Upper lobe of right lung (tissue), 1 donor: Measurements from ENCODE around the gene QSOX1. TPM values are rescaled to one million over a fixed set of nuclear protein-coding genes. Genes with fewer than 3 reads are reported as not detected.
A peak's percentile ranks its signal among the peaks of the same experiment; 100 is the strongest.

Source experiments
- ATAC-seq: fragments of 200-7000 bp; cut with Tn5 transposase; one replicate; pipeline ENCODE4 v1.9.1; 2020; ENCODE audit warnings: mild to moderate bottlenecking, moderate library complexity
- DNase-seq: peaks from one replicate; pipeline ENCODE4 v3.0.0-alpha.2; 2020
- H3K27ac ChIP-seq: fragments of 200-600 bp; one replicate; pipeline ENCODE4 v1.8.0; 2022
- H3K27me3 ChIP-seq: fragments of 200-600 bp; one replicate; pipeline ENCODE4 v1.8.0; 2022; ENCODE audit warnings: mild to moderate bottlenecking
- H3K36me3 ChIP-seq: fragments of 200-600 bp; one replicate; pipeline ENCODE4 v1.8.0; 2022
- H3K4me1 ChIP-seq: fragments of 200-600 bp; one replicate; pipeline ENCODE4 v1.8.0; 2022
- H3K4me3 ChIP-seq: fragments of 200-600 bp; one replicate; pipeline ENCODE4 v1.8.0; 2022; ENCODE audit warnings: mild to moderate bottlenecking
- H3K9me3 ChIP-seq: fragments of 200-600 bp; one replicate; pipeline ENCODE4 v1.8.0; 2022
- CTCF ChIP-seq: fragments of 200-600 bp; IDR thresholded peaks from one replicate; pipeline ENCODE4 v1.8.0; 2022; ENCODE audit warnings: antibody characterized with exemption
- intact Hi-C: fragments of 100-400 bp; cut with DNase I; formaldehyde crosslinking; loops from one replicate; pipeline ENCODE4 v1.11.0; 2022
- total RNA-seq: library from RNA; stranded (reverse); fragmentation: NEBNext Ultra II Directional; extraction: Animal tissue kit (Norgen Biotek cat#: 25700); gene quantifications from one replicate; pipeline ENCODE4 v1.2.1, GENCODE V29; 2021
- donor health status: DM: no; HTN: yes; CAD: no; lungs with severe emphysema.

The QSOX1 gene
- total RNA-seq, 1 donor from 2014 or later, result 275 TPM

- Histone ChIP-seq H3K9me3 (no peaks in the 10 kb centered on the region), H3K27me3 (no peaks in the 10 kb centered on the region), H3K4me1 (peaks cover 56% of the 10 kb centered on the region), H3K36me3 (peaks cover 21% of the 10 kb centered on the region), H3K4me3 (no peak overlapping the region), H3K27ac (no peak overlapping the region)
- no peak for ATAC-seq
- no peak for TF ChIP-seq CTCF
- intact Hi-C loops, result no loop called here
- peak; percentile 31 for DNase-seq
Measured at GRCh38 chr1:180165509-180166435, 11.1 kb downstream of the QSOX1 start.

GRCh38 chr1:180166436-180166800, 11.7 kb downstream of the QSOX1 start:
- H3K27ac ChIP-seq, result peak overlapping the region; percentile 67
- no peak overlapping the region for H3K4me3 ChIP-seq
- H3K4me1 ChIP-seq, result peaks cover 56% of the 10 kb centered on the region
- DNase-seq (no peak), ATAC-seq (no peak)
- H3K9me3 ChIP-seq, result no peaks in the 10 kb centered on the region
- no peak for TF ChIP-seq CTCF
- peaks cover 21% of the 10 kb centered on the region for H3K36me3 ChIP-seq
- no peaks in the 10 kb centered on the region for H3K27me3 ChIP-seq
- intact Hi-C loops, result no loop called here

GRCh38 chr1:180167021-180167701, 12.5 kb downstream of the QSOX1 start:
- DNase-seq, result peak; percentile 47
- H3K36me3 ChIP-seq, result peaks cover 21% of the 10 kb centered on the region
- no peak for ATAC-seq

GRCh38 chr1:180167721-180168467, 13.2 kb downstream of the QSOX1 start:
- intact Hi-C loops, result no loop called here
- peaks cover 56% of the 10 kb centered on the region for H3K4me1 ChIP-seq
- peak; percentile 92 for DNase-seq

More at GRCh38 chr1:180167021-180167701, 12.5 kb downstream of the QSOX1 start:
- TF ChIP-seq CTCF, result no peak
- Histone ChIP-seq H3K27ac (peak overlapping the region; percentile 67), H3K4me1 (peaks cover 56% of the 10 kb centered on the region), H3K27me3 (no peaks in the 10 kb centered on the region), H3K4me3 (no peak overlapping the region), H3K9me3 (no peaks in the 10 kb centered on the region)
- intact Hi-C loops, result no loop called here

More at GRCh38 chr1:180167721-180168467, 13.2 kb downstream of the QSOX1 start:
- Histone ChIP-seq H3K27me3 (no peaks in the 10 kb centered on the region), H3K36me3 (peaks cover 21% of the 10 kb centered on the region), H3K4me3 (no peak overlapping the region), H3K27ac (peak overlapping the region; percentile 67), H3K9me3 (no peaks in the 10 kb centered on the region)
- peak; percentile 95 for ATAC-seq
- no peak for TF ChIP-seq CTCF
